NCI-H2196 (cell line): ENCODE data around the gene SNX30.

ENCODE experiments used
- DNase-seq: peaks from one replicate; lab custom pipeline; 2025; ENCODE audit not compliant: unreplicated experiment; lab: John Stamatoyannopoulos, UW

SNX30 gene

DNA sequence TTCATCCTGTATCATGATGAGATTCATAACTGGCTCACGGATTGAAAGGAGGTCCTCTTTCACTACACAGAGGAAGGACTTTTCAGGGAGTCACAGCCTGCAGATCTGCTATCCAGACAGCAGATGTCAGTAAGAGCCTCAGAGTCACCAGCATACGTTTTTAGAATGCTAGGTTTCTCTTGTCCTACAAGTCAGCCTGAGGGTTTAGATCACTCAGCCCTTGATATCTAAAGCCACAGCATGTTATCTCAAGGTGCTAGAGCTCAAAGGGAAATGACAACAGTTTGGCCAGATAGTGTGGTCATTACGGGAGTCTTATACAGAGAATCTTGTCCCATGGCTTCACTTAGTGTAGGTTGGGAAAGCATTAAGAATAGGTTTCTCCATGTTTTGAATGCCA lies 171.0 kb downstream of the SNX30 start:
- DNase-seq = no peak
